ENCODE results near the gene ERCC3.
"Not testable (repeated sequence)": the region's sequence is repeated elsewhere in the genome, so short reads cannot be mapped to it uniquely, and the experiment has no call there.

The ERCC3 gene

DNA sequence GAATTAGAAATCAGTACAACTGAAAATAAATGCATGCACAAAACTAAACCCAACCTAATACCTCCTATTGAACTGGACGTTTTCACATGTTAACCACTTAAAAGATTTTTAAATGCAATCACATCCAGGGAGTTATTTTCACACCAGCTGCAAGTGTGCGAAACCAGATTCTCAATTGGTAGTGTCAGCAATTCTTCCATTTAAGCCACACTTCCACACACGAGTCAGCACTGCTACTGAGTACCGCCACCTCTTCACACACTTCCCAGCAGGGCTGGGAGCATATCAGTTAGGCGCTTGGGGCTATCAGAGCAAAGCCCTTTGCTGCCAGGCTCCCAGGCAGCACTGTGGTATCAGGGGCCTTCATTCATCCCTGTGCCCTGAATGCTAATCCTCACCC lies 14.2 kb downstream of the ERCC3 start:
- DNase-seq (ENCODE audit: low read depth, low spot score) = no peak

DNA sequence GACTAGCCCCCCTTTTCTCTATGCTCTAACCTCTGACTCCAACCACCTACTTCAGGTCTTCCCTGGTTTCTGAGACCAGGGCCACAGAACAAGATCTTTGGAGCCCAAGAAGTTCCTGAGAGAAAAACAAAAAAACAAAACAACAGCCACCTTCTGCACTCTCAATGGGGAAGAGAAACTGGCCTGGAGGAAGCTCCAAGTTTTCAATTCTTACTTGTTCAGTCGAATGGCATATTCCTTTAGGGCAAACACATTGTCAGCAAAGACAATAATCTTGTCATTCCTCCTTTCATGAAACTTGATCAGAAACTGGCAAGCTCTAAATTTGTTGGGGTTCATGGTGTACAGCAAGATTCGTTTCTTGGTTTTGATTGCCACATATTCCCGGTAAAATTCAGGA lies 15.0 kb downstream of the ERCC3 start:
- no peak for DNase-seq (ENCODE audit: low read depth, low spot score)

DNA sequence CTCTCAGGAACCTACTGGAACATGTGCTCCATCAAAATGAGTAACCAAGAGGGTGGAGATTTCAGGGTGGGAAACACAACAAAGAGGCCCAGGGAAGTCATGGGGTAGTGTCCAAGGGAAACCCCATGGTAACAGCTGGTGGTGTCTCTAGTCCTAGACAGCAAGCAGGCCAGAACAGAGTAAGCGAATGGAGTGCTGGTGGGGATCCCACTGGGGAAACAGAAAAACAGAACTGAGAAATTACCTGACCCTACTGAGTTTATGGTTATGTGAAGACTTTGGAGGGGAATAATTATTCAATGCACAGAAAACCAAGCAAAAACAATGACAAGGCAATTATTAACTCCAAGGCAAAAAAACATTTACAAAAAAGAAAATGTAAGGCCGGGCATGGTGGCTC lies 16.9 kb downstream of the ERCC3 start:
- DNase-seq (ENCODE audit: low read depth, low spot score) = no peak

DNA sequence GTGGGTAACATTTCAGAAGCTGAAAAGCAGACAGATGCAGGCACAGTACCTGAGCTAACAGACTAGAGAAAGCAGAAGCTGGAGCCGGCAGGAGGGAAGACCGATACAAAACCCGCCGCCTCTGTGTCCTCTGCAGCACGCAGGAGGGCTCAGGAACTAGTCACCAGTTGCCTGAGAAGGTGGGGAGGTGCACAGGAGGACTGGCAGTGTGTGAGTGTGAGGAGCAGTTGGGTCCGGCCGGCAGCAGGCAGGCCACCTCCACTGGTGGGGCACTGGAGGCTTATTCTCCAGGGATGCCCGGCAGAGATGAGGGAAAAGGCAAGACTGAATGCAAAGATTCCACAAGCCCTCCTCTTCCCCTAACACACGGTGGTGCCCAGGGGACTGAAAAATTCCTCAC lies 18.2 kb downstream of the ERCC3 start:
- DNase-seq (ENCODE audit: low read depth, low spot score) = no peak

DNA sequence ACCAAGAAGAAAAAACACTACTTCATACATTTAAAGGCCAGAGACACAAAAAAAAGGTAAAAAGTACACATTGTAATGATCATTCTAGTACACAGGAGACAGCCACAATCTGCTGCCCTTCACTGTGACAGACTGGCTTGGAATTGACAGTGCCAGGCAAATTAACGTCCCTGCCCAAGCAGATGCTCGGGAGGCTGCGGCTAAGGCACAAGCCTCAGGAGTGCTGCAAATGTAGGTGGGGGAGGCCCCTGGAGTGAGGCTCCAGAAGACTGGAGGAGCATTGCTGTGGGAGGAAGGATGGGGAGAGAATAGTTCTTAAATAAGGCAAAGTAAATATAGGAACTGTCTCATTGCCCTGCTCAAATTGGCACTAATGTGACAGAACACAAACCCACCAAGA lies 18.6 kb downstream of the ERCC3 start:
- DNase-seq (ENCODE audit: low read depth, low spot score) = no peak

DNA sequence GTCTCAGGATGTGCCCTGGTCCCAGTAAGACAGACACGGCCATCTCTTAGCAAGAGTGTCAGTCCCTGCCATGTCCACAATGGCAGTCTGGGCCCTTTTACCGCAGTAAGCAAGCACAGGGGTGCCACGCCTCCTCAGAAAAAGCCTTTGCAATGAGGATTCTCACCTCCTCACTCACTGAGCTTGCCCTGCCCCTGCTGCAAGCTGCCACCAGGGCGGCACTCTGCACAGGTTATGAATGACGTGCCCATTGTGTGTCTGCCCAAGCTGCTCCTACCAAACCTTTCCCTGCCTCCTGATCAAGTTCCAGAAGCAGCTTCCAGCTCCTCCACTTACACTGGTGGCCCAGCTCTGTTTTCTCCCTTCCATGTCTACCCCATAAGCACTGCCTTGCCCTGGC lies 23.3 kb downstream of the ERCC3 start:
- DNase-seq (ENCODE audit: low read depth, low spot score) = no peak

DNA sequence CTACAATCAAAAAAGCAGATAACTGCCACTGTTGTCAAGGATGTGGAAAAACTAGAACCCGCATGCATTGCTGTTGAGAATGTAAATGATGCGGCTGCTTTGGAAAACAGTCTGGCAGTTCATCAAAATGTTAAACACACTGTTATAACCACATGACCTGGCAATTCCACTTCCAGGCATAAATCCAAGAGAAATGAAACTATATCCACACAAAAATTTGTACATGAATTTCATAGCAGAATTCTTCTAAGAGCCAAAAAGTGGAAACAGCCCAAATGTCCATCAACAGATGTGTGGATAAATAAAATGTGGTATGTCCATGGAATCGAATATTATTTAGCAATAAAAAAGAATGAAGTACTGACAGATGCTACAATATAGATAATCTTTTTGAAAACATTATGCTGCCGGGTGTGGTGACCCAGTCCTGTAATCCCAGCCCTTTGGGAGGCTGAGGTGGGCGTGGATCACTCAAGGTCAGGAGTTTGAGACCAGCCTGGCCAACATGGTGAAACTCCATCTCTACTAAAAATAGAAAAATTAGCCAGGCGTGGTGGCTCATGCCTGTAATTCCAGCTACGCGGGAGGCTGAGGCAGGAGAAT lies 32.0 kb downstream of the ERCC3 start:
- peak; percentile 13 for DNase-seq (ENCODE audit: low read depth, low spot score)

DNA sequence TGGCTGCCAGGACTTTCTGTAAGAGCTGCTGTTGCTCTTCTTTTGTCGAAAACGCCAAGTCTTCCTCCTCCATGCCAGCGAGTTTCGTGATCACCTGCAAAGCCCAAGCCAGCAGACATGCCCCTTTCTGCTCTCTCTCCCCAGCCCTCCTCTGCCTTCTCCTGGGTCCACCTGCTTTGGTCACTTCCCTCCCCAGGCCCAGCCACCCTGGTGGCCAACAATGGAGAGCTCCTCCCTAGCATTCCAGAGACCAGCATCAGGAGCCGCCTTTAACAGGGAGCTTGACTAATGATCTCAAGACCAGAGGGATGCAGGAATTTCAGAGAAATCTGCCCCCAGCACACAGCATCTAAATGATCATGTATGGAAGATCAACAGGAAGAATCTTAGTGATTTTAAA lies 34.6 kb downstream of the ERCC3 start:
- no peak for DNase-seq (ENCODE audit: low read depth, low spot score)

DNA sequence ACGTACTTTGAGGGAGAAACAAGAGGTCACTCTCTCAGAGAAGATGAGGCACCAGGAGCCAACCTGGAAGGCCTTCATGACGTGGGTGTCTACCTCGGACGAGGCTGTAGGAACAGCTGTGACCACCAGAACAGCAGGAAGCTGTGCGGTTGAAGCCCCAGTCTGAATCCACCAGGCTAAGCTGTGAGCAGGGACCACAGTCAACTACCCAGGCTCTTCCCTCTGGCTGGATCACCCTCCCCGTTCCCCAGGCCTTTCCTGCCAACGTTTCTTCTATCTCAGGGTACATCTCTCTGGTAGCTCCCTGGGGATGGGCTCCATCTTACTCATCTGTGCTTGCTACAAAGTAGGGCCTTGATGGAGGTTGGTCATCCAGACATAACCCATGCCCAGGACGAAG lies 37.1 kb downstream of the ERCC3 start:
- no peak for DNase-seq (ENCODE audit: low read depth, low spot score)

DNA sequence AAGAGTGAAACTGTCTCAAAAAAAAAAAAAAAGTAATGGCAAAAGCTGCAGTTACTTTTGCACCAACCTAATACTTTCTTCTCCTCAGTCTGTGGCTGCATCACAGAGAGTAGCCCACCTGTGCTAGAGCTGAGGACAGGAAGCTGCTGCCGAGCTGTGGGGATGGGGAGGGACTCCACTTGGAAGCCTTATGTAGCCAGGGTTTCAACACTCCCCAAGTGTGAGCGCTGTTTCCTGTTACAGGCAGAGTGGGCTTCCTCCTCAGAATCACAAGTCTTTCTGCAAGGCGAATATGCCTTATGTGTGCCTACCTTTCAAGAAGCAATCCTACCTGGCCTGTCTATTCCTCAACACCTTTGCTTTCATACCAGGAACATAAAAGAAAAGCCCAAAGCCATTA lies 37.6 kb downstream of the ERCC3 start:
- no peak for DNase-seq (ENCODE audit: low read depth, low spot score)

DNA sequence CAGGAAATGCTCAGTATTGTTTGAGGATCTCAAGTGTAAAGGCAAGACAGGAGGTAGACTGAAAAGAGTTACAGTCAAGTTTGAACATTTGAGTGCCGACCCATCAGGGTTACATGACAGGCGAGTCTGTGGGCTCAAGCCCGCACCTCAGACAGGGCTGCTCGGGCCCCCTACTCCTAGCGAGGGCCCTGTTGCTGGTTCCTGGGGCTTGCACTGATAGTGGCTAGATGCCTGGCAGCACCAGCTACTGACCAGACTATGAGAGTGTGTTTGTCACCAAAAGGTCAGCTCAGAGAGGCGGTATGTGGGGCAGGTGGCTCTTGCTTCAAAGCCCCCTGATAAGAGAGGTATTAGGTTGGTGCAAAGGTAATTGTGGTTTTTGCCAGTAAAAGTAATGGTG lies 38.2 kb downstream of the ERCC3 start:
- DNase-seq (ENCODE audit: low read depth, low spot score) = no peak

DNA sequence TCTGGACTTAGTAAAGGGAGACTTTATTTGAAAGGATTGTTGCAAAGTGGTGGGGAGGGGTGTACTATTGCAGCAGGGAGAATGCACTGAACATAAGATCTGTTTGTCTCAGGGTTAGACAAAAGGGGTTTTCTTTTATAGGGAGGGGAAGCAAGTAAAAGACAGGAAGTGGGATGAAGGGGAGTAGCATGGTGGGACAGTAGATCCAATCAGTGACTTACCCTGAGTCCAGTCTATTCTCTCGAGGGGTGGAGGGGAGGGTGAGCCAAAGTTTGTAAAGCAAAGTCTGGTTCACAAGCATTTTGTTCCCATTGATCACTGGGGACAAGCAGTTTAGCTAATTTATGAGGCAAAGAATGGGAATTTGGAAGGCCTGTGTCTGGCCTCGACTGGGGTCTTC lies 38.8 kb downstream of the ERCC3 start:
- no peak for DNase-seq (ENCODE audit: low read depth, low spot score)

DNA sequence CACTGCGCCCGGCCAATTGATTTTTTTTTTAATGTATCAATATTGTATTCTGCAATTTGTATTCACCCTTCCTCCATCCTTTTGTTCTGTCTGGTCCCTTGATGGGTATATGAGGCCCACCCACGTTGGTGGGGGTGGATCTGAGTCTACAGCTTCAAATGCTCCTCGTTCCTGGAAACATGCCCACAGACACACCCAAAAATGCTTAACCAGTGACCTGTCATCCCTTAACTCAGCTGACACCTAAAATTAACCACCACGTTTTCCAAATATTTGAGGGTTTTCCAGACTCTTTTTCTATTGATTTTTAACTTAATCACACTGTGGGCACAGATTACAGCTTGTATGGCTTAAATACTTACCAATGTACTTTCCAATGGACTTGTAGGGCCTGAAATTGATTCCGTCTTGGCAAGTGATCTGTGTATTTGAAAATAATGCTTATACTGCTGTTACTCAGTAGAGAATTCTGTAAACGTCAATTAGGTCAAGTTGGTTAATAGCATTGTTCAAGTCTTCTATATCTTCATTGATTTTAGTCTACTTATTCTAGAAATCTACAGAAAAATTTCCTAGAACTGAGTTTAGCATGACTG lies 39.5 kb downstream of the ERCC3 start:
- DNase-seq (ENCODE audit: low read depth, low spot score) = no peak

DNA sequence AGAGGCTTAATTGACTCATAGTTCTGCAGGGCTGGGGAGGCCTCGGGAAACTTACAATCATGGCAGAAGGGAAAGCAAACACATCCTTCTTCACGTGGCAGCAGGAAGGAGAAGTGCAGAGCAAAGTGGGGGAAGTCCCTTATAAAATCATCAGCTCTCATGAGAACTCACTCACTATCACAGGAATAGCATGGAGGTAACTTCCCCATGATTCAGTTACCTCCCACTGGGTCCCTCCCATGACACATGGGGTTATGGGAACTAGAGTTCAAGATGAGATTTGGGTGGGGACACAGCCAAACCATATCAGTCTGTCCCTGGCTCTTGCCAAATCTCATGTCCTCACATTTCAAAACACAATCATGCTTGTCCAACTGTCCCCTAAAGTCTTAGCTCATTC lies 52.8 kb downstream of the ERCC3 start:
- DNase-seq (ENCODE audit: low read depth, low spot score) = not testable (repeated sequence)

DNA sequence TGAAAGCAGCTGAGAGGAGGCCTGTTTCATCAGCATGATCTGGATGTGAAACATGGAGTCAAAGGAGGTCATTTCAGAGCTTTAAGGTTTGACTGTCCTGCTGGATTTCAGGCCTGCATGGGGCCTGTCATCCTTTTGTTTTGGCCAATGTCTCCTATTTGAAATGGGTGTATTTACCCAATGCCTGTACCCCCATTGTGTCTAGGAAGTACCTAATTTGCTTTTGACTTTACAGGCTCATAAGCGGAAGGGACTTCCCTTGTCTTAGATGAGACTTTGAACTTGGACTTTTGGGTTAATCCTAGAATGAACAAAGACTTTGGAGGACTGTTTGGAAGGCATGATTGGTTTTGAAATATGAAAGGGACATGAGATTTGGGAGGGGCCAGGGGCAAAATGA lies 54.5 kb downstream of the ERCC3 start:
- DNase-seq (ENCODE audit: low read depth, low spot score) = no peak

DNA sequence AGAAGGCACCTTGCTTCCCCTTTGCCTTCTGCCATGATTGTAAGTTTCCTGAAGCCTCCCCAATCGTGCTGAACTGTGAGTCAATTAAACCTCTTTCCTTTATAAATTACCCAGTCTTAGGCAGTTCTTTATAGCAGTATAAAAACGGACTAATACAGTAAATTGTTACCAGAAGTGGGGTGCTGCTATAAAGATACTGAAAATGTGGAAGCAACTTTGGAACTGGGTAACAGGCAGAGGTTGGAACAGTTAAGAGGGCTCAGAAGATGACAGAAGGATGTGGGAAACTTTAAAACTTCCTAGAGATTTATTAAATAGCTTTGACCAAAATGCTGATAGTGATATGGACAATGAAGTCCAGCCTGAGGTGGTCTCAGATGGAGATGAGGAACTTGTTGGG lies 56.2 kb downstream of the ERCC3 start:
- not testable (repeated sequence) for DNase-seq (ENCODE audit: low read depth, low spot score)

DNA sequence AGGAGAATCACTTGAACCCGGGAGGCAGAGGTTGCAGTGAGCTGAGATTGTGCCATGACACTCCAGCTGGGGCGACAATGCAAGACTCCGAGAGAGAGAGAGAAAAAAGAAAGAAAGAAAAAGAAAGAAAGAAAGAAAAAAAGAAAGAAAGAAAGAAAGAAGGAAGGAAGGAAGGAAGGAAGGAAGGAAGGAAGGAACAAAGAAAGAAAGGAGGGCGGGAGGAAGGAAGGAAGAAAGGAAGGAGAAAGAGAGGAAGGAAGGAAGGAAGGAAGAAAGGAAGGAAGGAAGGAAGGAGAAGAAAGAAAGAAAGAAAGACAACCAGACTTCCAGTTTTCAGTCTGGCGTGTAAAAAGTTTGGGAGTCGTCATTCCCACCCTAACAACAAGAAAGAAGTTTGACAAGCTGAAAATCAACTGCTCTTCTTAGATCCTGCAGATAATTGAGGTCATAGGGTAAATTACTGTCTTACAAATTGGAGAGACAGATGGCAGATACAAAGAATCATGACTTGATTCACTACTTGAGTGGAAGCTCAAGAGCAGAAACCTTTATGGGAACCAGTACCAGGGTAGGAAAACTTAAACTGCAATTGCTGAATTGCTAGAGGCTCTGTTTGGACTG lies 58.8 kb downstream of the ERCC3 start:
- DNase-seq (ENCODE audit: low read depth, low spot score) = no peak

DNA sequence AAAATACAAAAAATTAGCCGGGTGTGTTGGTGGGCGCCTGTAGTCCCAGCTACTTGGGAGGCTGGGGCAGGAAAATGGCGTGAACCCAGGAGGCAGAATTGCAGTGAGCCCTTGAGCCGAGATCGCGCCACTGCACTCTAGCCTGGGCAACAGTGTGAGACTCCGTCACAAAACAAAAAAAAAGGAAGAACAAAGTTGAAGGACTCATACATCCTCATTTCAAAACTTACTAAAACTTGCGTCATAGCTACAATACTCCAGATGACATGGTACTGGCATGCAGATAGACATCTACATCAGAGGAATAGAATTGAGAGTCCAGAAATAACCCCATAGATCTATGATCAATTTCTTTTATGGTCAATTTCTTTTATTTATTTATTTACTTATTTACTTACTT lies 60.2 kb downstream of the ERCC3 start:
- no peak for DNase-seq (ENCODE audit: low read depth, low spot score)

DNA sequence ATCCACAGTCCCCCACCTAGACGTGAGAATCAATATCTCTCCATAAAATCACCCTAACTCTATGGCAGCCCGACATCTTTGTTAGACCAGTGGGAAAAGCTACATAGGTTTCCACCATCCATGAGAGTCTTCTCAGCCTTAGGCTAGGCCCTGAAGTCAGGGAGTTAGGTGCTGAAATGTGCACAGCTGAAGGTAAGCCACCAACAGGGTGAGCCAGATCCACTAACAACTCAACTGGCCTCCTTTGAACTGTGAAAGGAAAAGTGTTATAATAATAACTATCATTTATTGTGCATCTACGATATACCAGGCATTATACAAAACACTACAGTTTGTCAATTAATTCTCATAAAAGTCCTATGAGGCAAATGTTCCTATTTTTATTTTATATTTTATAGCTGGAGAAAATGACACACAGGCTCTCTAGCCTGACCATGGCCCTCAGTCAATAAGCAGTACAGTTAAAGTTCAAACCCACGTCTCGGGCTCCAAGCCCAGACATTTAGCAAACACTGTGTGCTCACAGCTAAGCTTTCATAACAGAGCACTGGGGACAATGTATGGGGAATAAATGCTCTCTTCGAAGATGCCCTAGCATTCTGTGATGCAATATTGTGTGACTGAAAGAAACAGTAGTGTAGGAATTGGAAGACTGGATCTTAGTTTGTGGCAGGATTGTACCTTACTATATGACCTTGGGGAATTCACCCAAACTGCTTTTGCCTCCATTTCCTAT lies 62.6 kb downstream of the ERCC3 start:
- DNase-seq (ENCODE audit: low read depth, low spot score) = no peak

DNA sequence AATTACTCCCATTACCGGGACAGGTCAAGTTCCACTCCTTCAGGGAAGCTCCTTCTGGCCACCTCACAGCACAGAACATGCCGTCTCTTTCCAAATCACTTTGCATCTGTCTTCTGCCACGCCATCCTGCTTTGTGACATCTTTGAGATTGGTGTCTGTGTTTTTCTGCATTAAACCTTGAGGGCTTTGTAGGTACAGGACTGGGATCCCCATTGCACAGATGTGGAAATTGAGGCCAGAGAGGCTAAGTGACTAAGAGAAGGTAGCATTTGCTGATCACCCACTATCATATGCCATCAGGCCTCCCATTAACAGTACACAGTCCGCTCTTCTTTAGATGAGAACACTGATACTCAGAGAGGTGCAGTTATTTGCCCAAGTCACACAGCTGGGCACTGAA lies 64.4 kb downstream of the ERCC3 start:
- no peak for DNase-seq (ENCODE audit: low read depth, low spot score)

DNA sequence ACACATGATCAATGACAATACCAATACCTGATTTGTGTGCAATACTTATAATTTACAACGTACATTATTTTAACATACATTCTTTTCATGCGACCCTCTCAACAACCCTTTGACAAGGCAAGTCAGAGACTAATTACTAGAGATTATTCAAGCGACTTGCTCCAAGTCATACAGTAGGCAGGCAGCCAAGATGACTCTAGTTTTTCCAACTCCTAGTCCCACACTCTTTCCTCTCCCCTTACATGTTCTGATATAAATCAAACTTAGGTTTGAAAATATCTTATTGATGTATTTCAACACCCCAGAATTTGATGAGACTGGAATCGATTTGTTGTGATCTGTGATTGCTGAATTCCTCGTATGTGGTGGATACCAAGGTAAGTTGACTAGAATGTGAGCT lies 65.8 kb downstream of the ERCC3 start:
- no peak for DNase-seq (ENCODE audit: low read depth, low spot score)

DNA sequence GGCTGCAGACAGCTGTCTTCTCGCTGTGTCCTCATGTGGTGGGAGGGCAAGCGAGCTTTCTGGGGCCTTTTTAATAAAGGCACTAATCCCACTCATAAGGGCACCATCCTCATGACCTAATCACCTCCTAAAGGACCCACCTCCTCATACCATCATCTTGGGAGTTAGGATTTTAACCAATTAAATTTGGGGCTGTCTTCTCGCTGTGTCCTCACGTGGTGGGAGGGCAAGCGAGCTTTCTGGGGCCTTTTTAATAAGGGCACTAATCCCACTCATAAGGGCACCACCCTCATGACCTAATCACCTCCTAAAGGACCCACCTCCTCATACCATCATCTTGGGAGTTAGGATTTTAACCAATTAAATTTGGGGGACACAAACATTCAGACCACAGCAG lies 66.7 kb downstream of the ERCC3 start:
- not testable (repeated sequence) for DNase-seq (ENCODE audit: low read depth, low spot score)

Data from smooth muscle cell of the brain vasculature (primary cell).